Liver (tissue), 3 donors: ENCODE measurements around the gene ZRANB1.

ENCODE experiments used
- CTCF ChIP-seq: fragments of 150-350 bp; IDR thresholded peaks from 2 replicates; pipeline ENCODE4 v1.5.1; 2017; ENCODE audit warnings: improper control_type of control experiment, low read depth, low read length; ENCODE audit not compliant: missing input control
- FOXA2 ChIP-seq: IDR thresholded peaks from 2 replicates; pipeline ENCODE4 v1.6.1; 2016; ENCODE audit warnings: antibody characterized with exemption
- TAF1 ChIP-seq: conservative IDR thresholded peaks from 2 replicates; pipeline ENCODE4 v1.6.1; 2016; ENCODE audit warnings: antibody characterized with exemption, mild to moderate bottlenecking
- donor health status: healthy.
- donor health status: healthy.

GRCh38 chr10:124997771-124998623, 56.1 kb downstream of the ZRANB1 start:
- no peak for TF ChIP-seq CTCF
- no peak for TF ChIP-seq TAF1
- TF ChIP-seq FOXA2 = no peak
